Measurements from ENCODE around the gene TSHZ2.

The TSHZ2 gene

GRCh38 chr20:53212018-53212417 is 239.9 kb downstream of the TSHZ2 start:
- Histone ChIP-seq H3K4me3 (ENCODE audit: insufficient read length, low read depth) (no peak overlapping the region), H3K9ac (ENCODE audit: insufficient read length, low read depth) (no peak overlapping the region), H3K4me1 (ENCODE audit: insufficient read depth, insufficient read length) (no peaks in the 10 kb centered on the region), H3K27me3 (ENCODE audit: insufficient read depth, insufficient read length) (peaks cover 12% of the 10 kb centered on the region), H3K9me3 (ENCODE audit: insufficient read depth, low read length) (no peaks in the 10 kb centered on the region), H3K36me3 (ENCODE audit: insufficient read depth, insufficient read length, low read length) (no peaks in the 10 kb centered on the region)
- TF ChIP-seq SUZ12 (IDR thresholded peaks at IDR 0.05; ENCODE audit: extremely low read depth, insufficient read depth, insufficient read length) (no peak), ZNF274 (IDR thresholded peaks at IDR 0.05; ENCODE audit: low read depth, low read length) (no peak)
- DNase-seq (ENCODE audit: low read depth, low spot score) = no peak

GRCh38 chr20:53214392-53214791 is 242.2 kb downstream of the TSHZ2 start:
- Histone ChIP-seq H3K9ac (ENCODE audit: insufficient read length, low read depth) (no peak overlapping the region), H3K27me3 (ENCODE audit: insufficient read depth, insufficient read length) (peaks cover 13% of the 10 kb centered on the region)
- TF ChIP-seq YY1 (IDR thresholded peaks at IDR 0.05; ENCODE audit: insufficient read depth, insufficient read length) (no peak), SUZ12 (IDR thresholded peaks at IDR 0.05; ENCODE audit: extremely low read depth, insufficient read depth, insufficient read length) (no peak), ZNF274 (IDR thresholded peaks at IDR 0.05; ENCODE audit: low read depth, low read length) (no peak)

GRCh38 chr20:53215166-53215565 is 243.0 kb downstream of the TSHZ2 start:
- Histone ChIP-seq H3K9me3 (ENCODE audit: insufficient read depth, low read length) (peaks cover 7% of the 10 kb centered on the region; the same call in 1 of the 2 replicates), H3K4me3 (ENCODE audit: insufficient read length, low read depth) (no peak overlapping the region), H3K9ac (ENCODE audit: insufficient read length, low read depth) (no peak overlapping the region), H3K4me1 (ENCODE audit: insufficient read depth, insufficient read length) (no peaks in the 10 kb centered on the region), H3K36me3 (ENCODE audit: insufficient read depth, insufficient read length, low read length) (no peaks in the 10 kb centered on the region), H3K27me3 (ENCODE audit: insufficient read depth, insufficient read length) (peaks cover 13% of the 10 kb centered on the region)
- no peak for DNase-seq (ENCODE audit: low read depth, low spot score)
- TF ChIP-seq ZNF274 (IDR thresholded peaks at IDR 0.05; ENCODE audit: low read depth, low read length) (no peak), YY1 (IDR thresholded peaks at IDR 0.05; ENCODE audit: insufficient read depth, insufficient read length) (no peak), SUZ12 (IDR thresholded peaks at IDR 0.05; ENCODE audit: extremely low read depth, insufficient read depth, insufficient read length) (no peak)

More at GRCh38 chr20:53214392-53214791, 242.2 kb downstream of the TSHZ2 start:
- Histone ChIP-seq H3K4me3 (ENCODE audit: insufficient read length, low read depth) (no peak overlapping the region), H3K36me3 (ENCODE audit: insufficient read depth, insufficient read length, low read length) (no peaks in the 10 kb centered on the region), H3K9me3 (ENCODE audit: insufficient read depth, low read length) (no peaks in the 10 kb centered on the region), H3K4me1 (ENCODE audit: insufficient read depth, insufficient read length) (no peaks in the 10 kb centered on the region)
- no peak for DNase-seq (ENCODE audit: low read depth, low spot score)

- Histone ChIP-seq H3K27me3 (ENCODE audit: insufficient read depth, insufficient read length) (peaks cover 13% of the 10 kb centered on the region), H3K36me3 (ENCODE audit: insufficient read depth, insufficient read length, low read length) (no peaks in the 10 kb centered on the region), H3K4me3 (ENCODE audit: insufficient read length, low read depth) (no peak overlapping the region), H3K9me3 (ENCODE audit: insufficient read depth, low read length) (peaks cover 11% of the 10 kb centered on the region; the same call in 1 of the 2 replicates), H3K9ac (ENCODE audit: insufficient read length, low read depth) (no peak overlapping the region), H3K4me1 (ENCODE audit: insufficient read depth, insufficient read length) (no peaks in the 10 kb centered on the region)
- TF ChIP-seq SUZ12 (IDR thresholded peaks at IDR 0.05; ENCODE audit: extremely low read depth, insufficient read depth, insufficient read length) (no peak), YY1 (IDR thresholded peaks at IDR 0.05; ENCODE audit: insufficient read depth, insufficient read length) (no peak), ZNF274 (IDR thresholded peaks at IDR 0.05; ENCODE audit: low read depth, low read length) (no peak)
- DNase-seq (ENCODE audit: low read depth, low spot score) = no peak
Measured at GRCh38 chr20:53216478-53216855, 244.3 kb downstream of the TSHZ2 start.

GRCh38 chr20:53216856-53217576 is 244.9 kb downstream of the TSHZ2 start:
- peaks cover 13% of the 10 kb centered on the region for H3K27me3 ChIP-seq (ENCODE audit: insufficient read depth, insufficient read length)
- H3K9ac ChIP-seq (ENCODE audit: insufficient read length, low read depth) = no peak overlapping the region
- H3K9me3 ChIP-seq (ENCODE audit: insufficient read depth, low read length) = peaks cover 11% of the 10 kb centered on the region; the same call in 1 of the 2 replicates
- no peaks in the 10 kb centered on the region for H3K4me1 ChIP-seq (ENCODE audit: insufficient read depth, insufficient read length)
- DNase-seq (ENCODE audit: low read depth, low spot score) = peak; percentile 59
- TF ChIP-seq YY1 (IDR thresholded peaks at IDR 0.05; ENCODE audit: insufficient read depth, insufficient read length) (no peak), SUZ12 (IDR thresholded peaks at IDR 0.05; ENCODE audit: extremely low read depth, insufficient read depth, insufficient read length) (no peak), ZNF274 (IDR thresholded peaks at IDR 0.05; ENCODE audit: low read depth, low read length) (no peak)
- H3K36me3 ChIP-seq (ENCODE audit: insufficient read depth, insufficient read length, low read length) = no peaks in the 10 kb centered on the region
- H3K4me3 ChIP-seq (ENCODE audit: insufficient read length, low read depth) = no peak overlapping the region

- Histone ChIP-seq H3K9me3 (ENCODE audit: insufficient read depth, low read length) (peaks cover 11% of the 10 kb centered on the region; the same call in 1 of the 2 replicates), H3K4me1 (ENCODE audit: insufficient read depth, insufficient read length) (no peaks in the 10 kb centered on the region), H3K4me3 (ENCODE audit: insufficient read length, low read depth) (no peak overlapping the region), H3K9ac (ENCODE audit: insufficient read length, low read depth) (no peak overlapping the region), H3K27me3 (ENCODE audit: insufficient read depth, insufficient read length) (peaks cover 13% of the 10 kb centered on the region), H3K36me3 (ENCODE audit: insufficient read depth, insufficient read length, low read length) (no peaks in the 10 kb centered on the region)
- no peak for TF ChIP-seq YY1 (IDR thresholded peaks at IDR 0.05; ENCODE audit: insufficient read depth, insufficient read length)
- TF ChIP-seq SUZ12 (IDR thresholded peaks at IDR 0.05; ENCODE audit: extremely low read depth, insufficient read depth, insufficient read length) = no peak
- no peak for TF ChIP-seq ZNF274 (IDR thresholded peaks at IDR 0.05; ENCODE audit: low read depth, low read length)
- DNase-seq (ENCODE audit: low read depth, low spot score) = no peak
Measured at GRCh38 chr20:53220482-53221307, 248.5 kb downstream of the TSHZ2 start.

GRCh38 chr20:53221731-53222130 is 249.6 kb downstream of the TSHZ2 start:
- H3K9me3 ChIP-seq (ENCODE audit: insufficient read depth, low read length) = peaks cover 11% of the 10 kb centered on the region; the same call in 1 of the 2 replicates
- peaks cover 3% of the 10 kb centered on the region for H3K27me3 ChIP-seq (ENCODE audit: insufficient read depth, insufficient read length)
- no peak for TF ChIP-seq YY1 (IDR thresholded peaks at IDR 0.05; ENCODE audit: insufficient read depth, insufficient read length)
- no peak for TF ChIP-seq SUZ12 (IDR thresholded peaks at IDR 0.05; ENCODE audit: extremely low read depth, insufficient read depth, insufficient read length)
- TF ChIP-seq ZNF274 (IDR thresholded peaks at IDR 0.05; ENCODE audit: low read depth, low read length) = no peak
- H3K9ac ChIP-seq (ENCODE audit: insufficient read length, low read depth) = no peak overlapping the region
- H3K36me3 ChIP-seq (ENCODE audit: insufficient read depth, insufficient read length, low read length) = no peaks in the 10 kb centered on the region
- DNase-seq (ENCODE audit: low read depth, low spot score) = no peak
- no peaks in the 10 kb centered on the region for H3K4me1 ChIP-seq (ENCODE audit: insufficient read depth, insufficient read length)
- no peak overlapping the region for H3K4me3 ChIP-seq (ENCODE audit: insufficient read length, low read depth)

Data from NT2/D1 (cell line).